ENCODE measurements around the gene RER1. TPM values are rescaled to one million over a fixed set of nuclear protein-coding genes. Genes with fewer than 3 reads are reported as not detected.

The RER1 gene
- total RNA-seq, 2 donors from 2014 or later: 102 to 135 TPM

GRCh38 chr1:2395245-2395644 is 3.6 kb downstream of the RER1 start:
- Mint-ChIP-seq H3K27ac (peak overlapping the region; percentile 58 to 86), H3K36me3 (peaks cover 20 to 23% of the 10 kb centered on the region in 2 donors), H3K9me3 (no peaks in the 10 kb centered on the region)
- DNase-seq (ENCODE audit: low spot score in 2 of 2): no peak
- no peak for ATAC-seq

GRCh38 chr1:2396059-2396458 is 4.4 kb downstream of the RER1 start:
- no peak for ATAC-seq
- no peaks in the 10 kb centered on the region for H3K9me3 Mint-ChIP-seq
- H3K36me3 Mint-ChIP-seq: peaks cover 25 to 28% of the 10 kb centered on the region in 2 donors
- no peak overlapping the region for H3K27ac Mint-ChIP-seq
- DNase-seq (ENCODE audit: low spot score in 2 of 2): no peak

- Mint-ChIP-seq H3K9me3 (no peaks in the 10 kb centered on the region), H3K36me3 (peaks cover 25 to 29% of the 10 kb centered on the region in 2 donors), H3K27ac (no peak overlapping the region)
- DNase-seq (ENCODE audit: low spot score in 2 of 2): no peak
- no peak for ATAC-seq
Observed at GRCh38 chr1:2396476-2396875, 4.8 kb downstream of the RER1 start.

- no peak for DNase-seq (ENCODE audit: low spot score in 2 of 2)
- ATAC-seq: no peak
- Mint-ChIP-seq H3K9me3 (no peaks in the 10 kb centered on the region), H3K27ac (peak overlapping the region in 1 of 2 donors; percentile 77), H3K36me3 (peaks cover 25 to 35% of the 10 kb centered on the region in 2 donors)
Observed at GRCh38 chr1:2397007-2397679, 5.5 kb downstream of the RER1 start.

GRCh38 chr1:2398871-2399270 is 7.2 kb downstream of the RER1 start:
- Mint-ChIP-seq H3K9me3 (no peaks in the 10 kb centered on the region), H3K27ac (peak overlapping the region in 1 of 2 donors; percentile 65), H3K36me3 (peaks cover 17 to 23% of the 10 kb centered on the region in 2 donors)
- DNase-seq (ENCODE audit: low spot score in 2 of 2): no peak
- no peak for ATAC-seq

- DNase-seq (ENCODE audit: low spot score in 2 of 2): no peak
- H3K36me3 Mint-ChIP-seq: peaks cover 13 to 23% of the 10 kb centered on the region in 2 donors
- H3K27ac Mint-ChIP-seq: peak overlapping the region in 1 of 2 donors; percentile 68
- no peaks in the 10 kb centered on the region for H3K9me3 Mint-ChIP-seq
- no peak for ATAC-seq
Observed at GRCh38 chr1:2399890-2400575, 8.4 kb downstream of the RER1 start.

GRCh38 chr1:2400576-2400909 is 8.9 kb downstream of the RER1 start:
- Mint-ChIP-seq H3K9me3 (no peaks in the 10 kb centered on the region), H3K36me3 (peaks cover 13 to 23% of the 10 kb centered on the region in 2 donors), H3K27ac (peak overlapping the region in 1 of 2 donors; percentile 68)
- DNase-seq (ENCODE audit: low spot score in 2 of 2) (no peak), ATAC-seq (peak in 1 of 2 donors; percentile 24)

- peak overlapping the region in 1 of 2 donors; percentile 68 for H3K27ac Mint-ChIP-seq
- H3K9me3 Mint-ChIP-seq: no peaks in the 10 kb centered on the region
- DNase-seq (ENCODE audit: low spot score in 2 of 2): no peak
- H3K36me3 Mint-ChIP-seq: peaks cover 13 to 23% of the 10 kb centered on the region in 2 donors
- peak in 1 of 2 donors; percentile 25 for ATAC-seq
Observed at GRCh38 chr1:2400950-2401649, 9.5 kb downstream of the RER1 start.

GRCh38 chr1:2402420-2402819 is 10.8 kb downstream of the RER1 start:
- peak overlapping the region; percentile 48 to 78 for H3K27ac Mint-ChIP-seq
- no peaks in the 10 kb centered on the region for H3K9me3 Mint-ChIP-seq
- DNase-seq (ENCODE audit: low spot score in 2 of 2): no peak
- H3K36me3 Mint-ChIP-seq: peaks cover 13 to 20% of the 10 kb centered on the region in 2 donors
- ATAC-seq: no peak

- no peak overlapping the region for H3K27ac Mint-ChIP-seq
- no peak for DNase-seq (ENCODE audit: low spot score in 2 of 2)
- no peak for ATAC-seq
- no peaks in the 10 kb centered on the region for H3K9me3 Mint-ChIP-seq
- peaks cover 13 to 20% of the 10 kb centered on the region in 2 donors for H3K36me3 Mint-ChIP-seq
Observed at GRCh38 chr1:2403273-2403672, 11.6 kb downstream of the RER1 start.

GRCh38 chr1:2404142-2404889 is 12.7 kb downstream of the RER1 start:
- Mint-ChIP-seq H3K27ac (no peak overlapping the region), H3K36me3 (peaks cover 10 to 17% of the 10 kb centered on the region in 2 donors), H3K9me3 (no peaks in the 10 kb centered on the region)
- no peak for ATAC-seq
- no peak for DNase-seq (ENCODE audit: low spot score in 2 of 2)

- no peaks in the 10 kb centered on the region for H3K9me3 Mint-ChIP-seq
- DNase-seq (ENCODE audit: low spot score in 2 of 2): no peak
- ATAC-seq: no peak
- H3K27ac Mint-ChIP-seq: no peak overlapping the region
- peaks cover 5 to 15% of the 10 kb centered on the region in 2 donors for H3K36me3 Mint-ChIP-seq
Observed at GRCh38 chr1:2404890-2405511, 13.4 kb downstream of the RER1 start.

GRCh38 chr1:2405588-2406295 is 14.1 kb downstream of the RER1 start:
- Mint-ChIP-seq H3K27ac (no peak overlapping the region), H3K9me3 (no peaks in the 10 kb centered on the region), H3K36me3 (peaks cover under 1 to 7% of the 10 kb centered on the region in 2 donors)
- DNase-seq (ENCODE audit: low spot score in 2 of 2) (no peak), ATAC-seq (no peak)

GRCh38 chr1:2406451-2407041 is 14.9 kb downstream of the RER1 start:
- Mint-ChIP-seq H3K27ac (peak overlapping the region; percentile 25 to 69), H3K36me3 (peaks cover 0 to 6% of the 10 kb centered on the region in 2 donors), H3K9me3 (no peaks in the 10 kb centered on the region)
- peak in 1 of 2 donors; percentile 8 for ATAC-seq
- no peak for DNase-seq (ENCODE audit: low spot score in 2 of 2)

- Mint-ChIP-seq H3K36me3 (no peaks in the 10 kb centered on the region), H3K27ac (peak overlapping the region; percentile 25 to 69), H3K9me3 (no peaks in the 10 kb centered on the region)
- DNase-seq (ENCODE audit: low spot score in 2 of 2): no peak
- ATAC-seq: no peak
Observed at GRCh38 chr1:2407166-2407990, 15.7 kb downstream of the RER1 start.
